K562 treated with DMSO at 1 percent for 12 hours (cell line): ENCODE data around the gene CD300E. TPM values are rescaled to one million over a fixed set of nuclear protein-coding genes. Genes with fewer than 3 reads are reported as not detected.

Experiments
- total RNA-seq: library from RNA; unstranded; fragments of 300-600 nt; gene quantifications from 2 replicates; pipeline ENCODE4 v1.2.3, GENCODE V29; 2022; ENCODE audit not compliant: insufficient read depth

Gene CD300E, protein sequence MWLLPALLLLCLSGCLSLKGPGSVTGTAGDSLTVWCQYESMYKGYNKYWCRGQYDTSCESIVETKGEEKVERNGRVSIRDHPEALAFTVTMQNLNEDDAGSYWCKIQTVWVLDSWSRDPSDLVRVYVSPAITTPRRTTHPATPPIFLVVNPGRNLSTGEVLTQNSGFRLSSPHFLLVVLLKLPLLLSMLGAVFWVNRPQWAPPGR
- not detected in 2 replicates for total RNA-seq

GRCh38 chr17:74623693-74624093, at the start of gene CD300E:
CD300E (minus strand) TSS chr17:74623738; CDS start chr17:74623621, 117 bp downstream.

DNA sequence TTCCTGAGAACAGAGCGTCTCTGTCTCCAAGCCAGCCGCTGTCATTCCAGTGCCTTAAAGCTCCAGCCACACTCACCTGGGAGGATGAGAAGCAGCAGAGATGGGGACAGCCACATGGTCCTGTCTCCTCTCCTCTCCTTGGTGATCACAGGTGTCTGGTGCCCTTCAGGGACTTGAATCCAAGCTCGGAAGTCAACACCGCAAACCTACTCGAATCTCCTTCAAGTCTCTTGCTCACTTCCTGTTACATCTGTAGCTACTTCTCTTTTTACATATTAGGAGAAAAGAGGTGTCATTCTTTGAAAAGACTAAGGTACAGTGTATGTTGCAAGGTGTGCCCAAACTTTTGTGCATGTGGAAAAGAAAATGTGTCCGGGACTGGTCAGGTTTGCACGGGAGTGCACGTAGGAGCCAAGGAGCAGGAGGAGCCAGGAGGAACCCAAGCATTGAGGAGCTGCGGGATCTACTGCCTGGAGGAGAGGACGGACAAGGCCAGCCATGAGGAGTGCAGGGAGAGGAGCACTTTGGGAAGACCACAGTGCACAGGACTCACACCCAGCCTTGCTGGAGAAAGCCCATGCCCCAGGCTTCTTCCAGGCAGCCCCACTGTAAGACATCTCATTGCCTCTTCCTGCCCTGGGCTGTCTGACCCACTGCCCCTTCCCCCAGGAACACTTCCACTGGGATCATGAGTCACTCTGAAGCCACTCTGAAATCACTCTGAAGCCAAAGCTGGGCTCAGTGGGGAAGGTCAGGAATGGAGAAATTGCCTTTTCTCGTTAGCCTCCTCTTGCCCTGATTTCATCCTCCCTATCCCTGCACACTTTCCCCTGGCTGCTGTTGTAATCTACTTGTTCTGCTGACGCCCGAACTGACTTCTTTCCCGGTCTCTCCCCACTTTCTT, 31.2 kb downstream of the CD300E start, which contains the start of gene CD300LD:
CD300LD (minus strand) TSS at position 197 of the 904 bp plus-strand sequence; CDS start at position 116, 81 bp downstream.

GRCh38 chr17:74567397-74567796, 56.1 kb downstream of the CD300E start, which contains the start of gene CD300H:
CD300H (minus strand) TSS chr17:74567509.

Other genes starting within 250 kb of the CD300E start
- 10.6 and 16.3 TPM in 2 replicates for gene GPRC5C, start 191.7 kb downstream of the CD300E start, total RNA-seq
- gene CD300A, start 157.1 kb downstream of the CD300E start, total RNA-seq, result 2.2 and 3.8 TPM in 2 replicates
- not detected in 2 replicates for gene CD300LB, start 92.3 kb downstream of the CD300E start, total RNA-seq
- gene CD300C, start 77.6 kb downstream of the CD300E start, total RNA-seq, result not detected in 2 replicates
- gene CD300H, start 56.2 kb downstream of the CD300E start, total RNA-seq, result not detected in 2 replicates
- not detected in 2 replicates for gene CD300LD, start 31.5 kb downstream of the CD300E start, total RNA-seq
- gene CD300LF, start 89.2 kb upstream of the CD300E start, total RNA-seq, result not detected in 2 replicates
- gene RAB37, start 113.5 kb upstream of the CD300E start, total RNA-seq, result not detected in 2 replicates
- 53.0 and 73.8 TPM in 2 replicates for gene NHERF1, start 124.9 kb upstream of the CD300E start, total RNA-seq
- 22.2 and 29.1 TPM in 2 replicates for gene NAT9, start 152.6 kb upstream of the CD300E start, total RNA-seq
- 0.36 and 0.42 TPM in 2 replicates for gene GRIN2C, start 236.1 kb upstream of the CD300E start, total RNA-seq
- 61.2 and 87.6 TPM in 2 replicates for gene FDXR, start 249.3 kb upstream of the CD300E start, total RNA-seq